GM21576 (cell line): ENCODE measurements around the gene OTC.

ENCODE experiments used
- ATAC-seq: cut with Tn5 transposase; IDR thresholded peaks from one replicate; pipeline ENCODE4 v1.9.1; 2021; ENCODE audit warnings: mild to moderate bottlenecking, moderate library complexity; ENCODE audit not compliant: unreplicated experiment

Gene OTC

GRCh38 chrX:38465686-38466085 lies 113.3 kb downstream of the OTC start:
- no peak for ATAC-seq

DNA sequence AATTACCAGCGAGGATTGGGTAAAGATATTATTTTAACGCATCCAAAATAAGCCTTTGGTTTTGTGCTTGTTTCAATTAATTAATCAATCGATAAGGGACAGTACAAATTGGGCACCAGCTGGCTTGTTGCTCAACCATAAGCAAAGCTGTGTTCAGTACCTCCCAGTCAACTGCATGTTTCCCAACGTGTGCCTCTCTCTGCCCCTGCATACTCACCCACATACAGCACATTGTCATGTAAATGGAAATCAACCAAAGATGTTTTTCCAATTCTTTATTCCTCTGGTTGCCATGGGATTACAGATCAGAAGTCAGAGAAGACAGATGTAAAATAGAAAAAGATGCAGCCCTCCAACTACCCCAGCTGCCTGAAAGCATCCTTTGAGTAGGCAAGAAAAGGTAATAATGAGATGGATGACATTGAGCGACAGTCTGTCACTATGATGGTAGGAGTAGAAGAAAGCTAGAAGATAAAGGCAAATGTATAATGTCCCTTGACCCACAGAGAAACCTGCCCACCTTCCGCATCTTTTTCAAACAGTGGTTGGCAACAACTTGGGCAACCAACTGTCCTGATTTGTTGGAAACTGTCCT lies 116.3 kb downstream of the OTC start:
- no peak for ATAC-seq
